Hepatocyte (in vitro differentiated cells): ENCODE data around the gene CBX3. TPM values are rescaled to one million over a fixed set of nuclear protein-coding genes. Genes with fewer than 3 reads are reported as not detected.

Experiments used
- DNase-seq: peaks from one replicate; pipeline ENCODE4 v3.0.0-alpha.2; 2016; ENCODE audit warnings: low spot score
- H2AFZ ChIP-seq: fragments of 200-600 bp; sonication (generic); 2 replicates; pipeline ENCODE4 v1.6.0; 2016; ENCODE audit warnings: antibody characterized with exemption, mild to moderate bottlenecking
- H3K27ac ChIP-seq: fragments of 200-600 bp; sonication (generic); 2 replicates; pipeline ENCODE4 v1.5.1; 2016; ENCODE audit warnings: mild to moderate bottlenecking
- H3K27me3 ChIP-seq: fragments of 200-600 bp; sonication (generic); 2 replicates; pipeline ENCODE4 v1.6.1; 2016
- H3K36me3 ChIP-seq: fragments of 200-600 bp; sonication (generic); replicated peaks from 2 replicates; pipeline ENCODE4 v1.5.1; 2016; ENCODE audit warnings: low read depth; ENCODE audit not compliant: insufficient read depth
- H3K4me1 ChIP-seq: fragments of 200-600 bp; sonication (generic); 2 replicates; pipeline ENCODE4 v1.5.1; 2016; ENCODE audit warnings: mild to moderate bottlenecking, moderate library complexity; ENCODE audit not compliant: insufficient read depth
- H3K4me2 ChIP-seq: fragments of 200-600 bp; sonication (generic); 2 replicates; pipeline ENCODE4 v1.6.0; 2016
- H3K4me3 ChIP-seq: fragments of 200-600 bp; sonication (generic); 2 replicates; pipeline ENCODE4 v1.5.1; 2016; ENCODE audit warnings: mild to moderate bottlenecking
- H3K79me2 ChIP-seq: fragments of 200-600 bp; sonication (generic); 2 replicates; pipeline ENCODE4 v1.6.0; 2017; ENCODE audit warnings: mild to moderate bottlenecking
- H3K9me2 ChIP-seq: fragments of 200-600 bp; sonication (generic); replicated peaks from 2 replicates; pipeline ENCODE4 v1.6.0; 2017; ENCODE audit warnings: mild to moderate bottlenecking; ENCODE audit not compliant: insufficient read depth
- H3K9me3 ChIP-seq: fragments of 200-600 bp; sonication (generic); 2 replicates; pipeline ENCODE4 v1.5.1; 2016; ENCODE audit warnings: low read depth, mild to moderate bottlenecking
- H4K20me1 ChIP-seq: fragments of 200-600 bp; sonication (generic); 2 replicates; pipeline ENCODE4 v1.6.0; 2016; ENCODE audit warnings: mild to moderate bottlenecking; ENCODE audit not compliant: insufficient read depth, poor library complexity, severe bottlenecking
- EZH2 ChIP-seq: fragments of 200-600 bp; sonication (generic); IDR thresholded peaks from 2 replicates; pipeline ENCODE4 v1.6.1; 2016; ENCODE audit warnings: antibody characterized with exemption, mild to moderate bottlenecking, borderline replicate concordance
- EZH2phosphoT487 ChIP-seq: fragments of 200-600 bp; sonication (generic); IDR thresholded peaks from one replicate; pipeline ENCODE4 v1.6.1; 2018; ENCODE audit warnings: antibody characterized with exemption, mild to moderate bottlenecking, low read depth, moderate library complexity; ENCODE audit not compliant: unreplicated experiment, severe bottlenecking
- WGBS: methylation state at CpG from one replicate; pipeline ENCODE4 v1.1.6; 2016; ENCODE audit warnings: low lambda C conversion rate; ENCODE audit errors: missing lambda C conversion rate; 5-methylcytosine and 5-hydroxymethylcytosine counted together
- polyA plus RNA-seq: library from polyadenylated mRNA; unstranded; fragments of >200 nt; fragmentation: Nextera tagmentation; extraction: Ambion mirVana; gene quantifications from 2 replicates; pipeline ENCODE4 v1.2.1, GENCODE V29; 2016
- total RNA-seq: library from RNA; depleted of rRNA; stranded (reverse); fragments of >200 nt; gene quantifications from 2 replicates; pipeline ENCODE4 v1.2.3, GENCODE V29; 2014
- TF ChIP-seq, protein P1 (sequence below): fragments of 200-600 bp; sonication (generic); IDR thresholded peaks from 2 replicates; pipeline ENCODE4 v1.5.1; 2016; ENCODE audit warnings: antibody characterized with exemption, mild to moderate bottlenecking; ENCODE audit not compliant: poor library complexity

CBX3 gene
- total and polyA plus RNA-seq, 2 experiments from 2014 or later = 120 to 165 TPM

DNA sequence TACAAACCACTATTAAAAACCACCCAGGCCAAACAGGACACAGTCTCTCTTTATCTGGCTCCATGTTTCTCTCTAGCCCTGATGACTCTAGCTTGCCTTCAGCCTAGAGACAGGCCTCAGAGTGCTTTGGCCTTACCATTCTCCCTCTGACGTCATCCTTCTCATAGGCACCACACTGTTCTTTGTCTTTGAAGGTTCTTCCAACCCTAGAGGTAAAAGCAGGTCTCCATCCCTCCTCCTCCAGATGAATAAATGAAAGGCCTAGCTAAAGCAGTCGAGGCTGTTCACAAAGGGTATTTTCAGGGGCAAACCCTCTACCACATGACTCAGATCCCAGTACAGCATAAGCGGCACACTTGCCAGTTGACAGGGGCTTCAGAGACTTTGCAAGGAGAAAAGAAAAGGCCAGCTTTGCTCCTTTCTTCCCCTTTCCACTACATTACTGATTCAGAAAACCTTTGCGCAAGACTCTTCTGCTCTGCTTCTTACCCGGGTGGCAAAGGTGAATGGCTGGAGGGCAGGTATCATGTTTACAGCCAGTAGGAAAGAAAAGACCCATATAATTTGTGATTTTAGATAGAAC, 34.8 kb upstream of the CBX3 start:
- H3K4me1 ChIP-seq = peaks cover 4% of the 10 kb centered on the region
- H3K36me3 ChIP-seq = no peaks in the 10 kb centered on the region
- H3K9me3 ChIP-seq = no peaks in the 10 kb centered on the region
- H4K20me1 ChIP-seq = no peaks in the 10 kb centered on the region
- no peaks in the 10 kb centered on the region for H3K9me2 ChIP-seq
- H3K27ac ChIP-seq = peak overlapping the region; percentile 26
- H3K4me2 ChIP-seq = peak overlapping the region; percentile 20
- no peak for DNase-seq
- no peak overlapping the region for H2AFZ ChIP-seq
- TF ChIP-seq EZH2phosphoT487 (no peak), EZH2 (no peak)
- TF ChIP-seq, protein P1, sequence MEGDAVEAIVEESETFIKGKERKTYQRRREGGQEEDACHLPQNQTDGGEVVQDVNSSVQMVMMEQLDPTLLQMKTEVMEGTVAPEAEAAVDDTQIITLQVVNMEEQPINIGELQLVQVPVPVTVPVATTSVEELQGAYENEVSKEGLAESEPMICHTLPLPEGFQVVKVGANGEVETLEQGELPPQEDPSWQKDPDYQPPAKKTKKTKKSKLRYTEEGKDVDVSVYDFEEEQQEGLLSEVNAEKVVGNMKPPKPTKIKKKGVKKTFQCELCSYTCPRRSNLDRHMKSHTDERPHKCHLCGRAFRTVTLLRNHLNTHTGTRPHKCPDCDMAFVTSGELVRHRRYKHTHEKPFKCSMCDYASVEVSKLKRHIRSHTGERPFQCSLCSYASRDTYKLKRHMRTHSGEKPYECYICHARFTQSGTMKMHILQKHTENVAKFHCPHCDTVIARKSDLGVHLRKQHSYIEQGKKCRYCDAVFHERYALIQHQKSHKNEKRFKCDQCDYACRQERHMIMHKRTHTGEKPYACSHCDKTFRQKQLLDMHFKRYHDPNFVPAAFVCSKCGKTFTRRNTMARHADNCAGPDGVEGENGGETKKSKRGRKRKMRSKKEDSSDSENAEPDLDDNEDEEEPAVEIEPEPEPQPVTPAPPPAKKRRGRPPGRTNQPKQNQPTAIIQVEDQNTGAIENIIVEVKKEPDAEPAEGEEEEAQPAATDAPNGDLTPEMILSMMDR = no peak
- no peak overlapping the region for H3K4me3 ChIP-seq
- H3K79me2 ChIP-seq = no peaks in the 10 kb centered on the region
- WGBS = 86% methylated on average over 5 of the region's 5 CpGs
- no peaks in the 10 kb centered on the region for H3K27me3 ChIP-seq

DNA sequence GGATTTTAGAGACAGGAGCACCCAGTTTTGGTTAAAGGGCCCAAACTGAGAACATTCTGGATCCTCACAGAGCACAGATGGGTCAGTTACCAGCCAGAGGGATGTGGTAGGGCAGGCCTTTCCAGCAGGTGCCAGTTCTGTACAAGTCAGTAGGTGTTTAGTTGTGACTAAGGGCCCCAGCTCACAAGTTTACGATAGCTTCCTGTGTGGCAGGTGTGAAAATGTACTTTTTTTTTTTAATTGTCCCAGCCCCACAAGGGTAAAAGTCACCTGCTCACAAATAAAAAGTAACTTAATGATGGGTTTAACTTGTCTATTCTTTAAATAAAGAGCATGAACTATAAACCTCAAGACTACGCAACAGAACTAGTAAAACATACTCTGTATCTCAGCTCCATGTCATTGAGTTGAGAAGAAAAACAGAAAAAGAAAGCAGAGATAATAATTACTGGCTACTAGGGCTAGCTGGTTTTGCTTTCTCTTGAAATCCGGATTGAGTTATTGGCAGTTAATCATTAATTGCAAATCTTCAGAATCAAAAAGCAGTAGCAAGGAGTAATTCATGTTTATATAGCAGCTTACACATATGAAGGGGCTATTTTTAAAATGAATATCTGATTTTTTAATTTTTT, 34.1 kb upstream of the CBX3 start:
- Histone ChIP-seq H3K36me3 (no peaks in the 10 kb centered on the region), H3K9me2 (no peaks in the 10 kb centered on the region), H3K4me1 (peaks cover 4% of the 10 kb centered on the region), H4K20me1 (no peaks in the 10 kb centered on the region), H3K9me3 (no peaks in the 10 kb centered on the region), H2AFZ (no peak overlapping the region), H3K79me2 (no peaks in the 10 kb centered on the region), H3K27me3 (no peaks in the 10 kb centered on the region), H3K27ac (peak overlapping the region; percentile 26), H3K4me2 (peak overlapping the region; percentile 20), H3K4me3 (no peak overlapping the region)
- no peak for DNase-seq
- 70% methylated on average over 3 of the region's 3 CpGs for WGBS
- no peak for TF ChIP-seq EZH2
- TF ChIP-seq, protein P1 = no peak
- TF ChIP-seq EZH2phosphoT487 = no peak

DNA sequence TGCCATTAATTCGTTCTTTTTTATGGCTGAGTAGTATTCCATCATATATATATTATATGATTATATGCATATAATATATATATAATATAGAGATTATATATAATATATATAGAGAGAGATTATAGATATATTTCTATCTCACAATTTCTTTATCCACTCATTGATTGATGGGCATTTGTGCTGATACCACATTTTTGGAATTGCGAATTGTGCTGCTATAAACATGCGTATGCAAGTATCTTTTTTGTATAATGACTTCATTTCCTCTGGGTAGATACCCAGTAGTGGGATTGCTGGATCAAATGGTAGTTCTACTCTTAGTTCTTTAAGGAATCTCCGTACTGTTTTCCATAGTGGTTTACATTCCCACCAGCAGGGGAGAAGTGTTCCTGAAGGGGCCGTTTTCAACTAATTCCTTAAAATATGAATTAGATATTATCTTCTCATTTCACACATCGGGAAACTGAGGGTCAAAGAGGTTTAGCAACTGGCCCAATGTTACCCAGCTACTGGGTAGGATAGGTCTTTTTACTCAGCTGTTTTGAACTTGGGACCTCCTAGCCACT, 33.0 kb upstream of the CBX3 start:
- TF ChIP-seq, protein P1 = no peak
- TF ChIP-seq EZH2 (no peak), EZH2phosphoT487 (no peak)
- Histone ChIP-seq H3K4me3 (no peak overlapping the region), H3K27ac (no peak overlapping the region), H3K27me3 (no peaks in the 10 kb centered on the region), H3K4me2 (no peak overlapping the region), H3K9me2 (no peaks in the 10 kb centered on the region), H3K9me3 (no peaks in the 10 kb centered on the region), H3K79me2 (no peaks in the 10 kb centered on the region), H2AFZ (no peak overlapping the region), H3K4me1 (peaks cover 4% of the 10 kb centered on the region), H4K20me1 (no peaks in the 10 kb centered on the region), H3K36me3 (no peaks in the 10 kb centered on the region)
- no peak for DNase-seq
- 88% methylated on average over 6 of the region's 6 CpGs for WGBS
